GM19099 (cell line): ENCODE results near the gene PPP1CC.

ENCODE experiments used
- POLR2A ChIP-seq: IDR thresholded peaks from 3 replicates; pipeline ENCODE4 v1.6.1; 2011; ENCODE audit warnings: low read depth; ENCODE audit not compliant: insufficient read length; ENCODE audit errors: extremely low read depth

Gene PPP1CC

DNA sequence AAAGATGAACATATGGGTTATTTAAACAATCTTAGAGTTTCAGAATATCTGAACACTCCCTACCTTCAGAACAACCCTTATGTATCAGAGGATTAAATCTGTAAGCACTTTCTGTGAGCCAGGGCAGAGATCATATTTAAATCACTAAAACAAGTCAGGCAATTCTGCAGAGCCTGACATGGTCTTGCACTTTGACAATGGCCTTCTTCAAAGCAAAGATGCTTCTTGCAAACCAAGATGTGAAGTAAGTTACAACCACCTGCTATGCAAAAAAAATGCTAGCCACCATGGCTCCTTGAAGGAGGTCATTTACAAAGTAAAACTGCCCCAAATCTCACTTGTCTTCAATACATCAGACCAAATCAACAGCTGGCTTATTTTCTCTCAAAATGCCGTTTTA lies 3.2 kb downstream of the PPP1CC start:
- no peak for TF ChIP-seq POLR2A

DNA sequence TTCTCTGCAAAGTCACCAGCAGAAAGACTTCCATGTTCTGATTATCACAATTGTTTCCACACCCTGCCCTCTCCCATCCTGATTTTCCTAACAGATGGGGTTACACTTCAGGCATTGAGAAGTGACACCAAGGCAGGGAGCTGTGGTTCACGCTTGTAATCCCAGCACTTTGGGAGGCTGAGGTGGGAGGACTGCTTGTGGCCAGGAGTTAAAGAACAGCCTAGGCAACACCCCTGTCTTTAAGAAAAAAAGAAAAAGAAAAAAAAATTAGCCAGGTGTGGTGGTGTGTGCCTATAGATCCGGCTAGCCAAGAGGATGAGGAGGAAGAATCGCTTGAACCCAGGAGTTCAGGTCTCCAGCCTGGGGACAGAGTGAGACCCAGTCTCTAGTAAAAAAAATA lies 5.2 kb downstream of the PPP1CC start:
- TF ChIP-seq POLR2A = no peak

DNA sequence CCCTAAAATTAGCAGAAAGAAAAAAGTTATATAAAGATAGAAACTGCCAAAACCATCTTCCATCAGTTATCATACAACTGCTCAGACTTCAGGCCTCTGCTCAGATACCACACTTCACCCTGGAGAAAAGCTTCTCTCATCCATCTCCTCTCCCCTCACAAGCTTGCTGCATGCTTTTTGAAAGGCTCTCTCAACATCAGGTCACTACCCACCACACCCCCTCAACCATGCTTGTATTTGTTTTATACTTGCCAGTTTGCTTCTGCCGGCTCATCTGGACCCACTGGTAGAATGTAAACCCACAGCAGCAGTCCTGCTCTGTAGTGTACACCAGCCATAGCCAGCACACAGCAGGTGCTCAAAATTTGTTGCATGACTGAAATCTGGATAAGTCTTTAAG lies 8.8 kb downstream of the PPP1CC start:
- TF ChIP-seq POLR2A = no peak

DNA sequence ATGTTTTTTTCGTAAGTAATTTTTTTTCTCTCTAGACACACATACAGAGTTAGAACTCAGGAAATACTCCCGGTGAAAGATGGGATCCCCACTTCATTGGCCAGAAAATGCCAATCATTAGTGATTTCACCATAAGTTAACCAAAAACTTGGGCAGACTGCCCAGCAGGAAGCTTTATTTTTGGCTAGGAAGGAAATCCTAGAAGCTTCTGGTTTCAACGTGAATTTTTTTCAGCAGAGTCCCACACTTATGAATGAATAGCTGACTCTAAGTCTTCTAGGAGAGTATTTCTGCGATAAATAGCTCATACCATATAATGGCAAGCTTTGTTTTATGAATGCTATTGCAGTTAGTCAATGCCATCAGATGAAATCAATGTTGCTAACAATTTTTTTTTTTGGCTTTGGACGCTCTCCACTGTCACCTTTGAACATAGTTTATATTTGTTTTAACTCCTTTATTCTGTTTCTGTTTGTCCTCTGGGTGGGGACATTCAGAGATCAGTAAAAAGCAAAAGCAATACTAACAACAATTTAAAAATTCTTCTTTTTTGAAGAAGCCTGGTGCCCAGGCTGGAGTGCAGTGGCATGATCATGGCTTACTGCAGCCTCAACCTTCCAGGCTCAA lies 9.5 kb downstream of the PPP1CC start:
- no peak for TF ChIP-seq POLR2A

DNA sequence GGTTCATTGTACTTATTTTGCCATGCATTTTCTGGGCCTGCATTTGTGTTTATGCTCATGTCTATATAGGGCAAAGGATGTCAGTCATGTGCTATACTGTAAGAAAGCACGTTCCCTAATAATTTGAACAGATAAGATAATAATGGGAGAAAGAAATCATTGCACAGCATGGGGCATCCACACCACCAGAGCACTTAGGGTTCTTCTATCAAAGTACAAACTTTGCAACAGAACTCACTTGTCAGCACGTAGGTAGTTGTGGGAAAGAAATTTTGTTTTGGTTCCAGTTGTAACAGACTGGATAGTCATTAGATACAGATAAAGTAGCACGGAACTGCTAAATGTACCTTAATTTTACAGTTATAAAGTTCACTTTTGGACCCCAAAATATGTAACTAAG lies 10.1 kb downstream of the PPP1CC start:
- no peak for TF ChIP-seq POLR2A

DNA sequence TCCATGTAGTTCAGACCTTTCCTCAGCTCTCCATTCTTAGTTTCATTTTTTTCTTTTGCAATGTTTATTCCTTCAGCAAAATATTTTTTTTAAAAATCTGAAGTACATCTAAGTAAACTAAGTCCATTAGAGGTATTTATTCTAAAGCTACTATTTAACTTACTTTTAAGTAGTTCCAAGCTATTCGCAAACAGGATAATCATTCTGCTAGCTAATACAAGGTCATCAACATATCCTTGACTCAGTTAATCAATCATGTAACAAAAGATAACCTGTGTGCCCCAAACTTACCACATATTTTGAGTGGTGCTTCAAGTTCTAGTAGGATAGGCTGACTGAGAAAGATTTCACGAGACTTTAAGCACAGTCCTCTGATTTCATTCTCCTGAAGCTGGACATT lies 11.2 kb downstream of the PPP1CC start:
- TF ChIP-seq POLR2A = no peak

DNA sequence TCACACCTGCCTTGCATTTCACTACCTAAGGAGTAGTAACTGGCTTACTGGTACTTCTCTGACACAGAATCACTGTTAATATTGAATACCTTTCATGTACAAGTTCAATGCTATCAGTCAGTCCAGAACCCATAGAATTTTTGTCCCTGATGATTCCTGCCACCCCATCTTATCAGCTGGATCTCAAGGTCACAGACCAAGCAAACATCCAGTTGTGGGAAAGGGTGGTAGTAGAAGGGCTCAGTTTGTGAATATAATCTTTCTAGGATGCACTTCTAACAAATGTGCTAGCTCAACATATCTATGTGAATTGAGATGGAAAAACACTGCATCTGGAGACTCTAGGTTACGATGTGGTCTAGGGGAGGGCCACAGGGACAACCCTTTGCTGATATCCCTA lies 14.1 kb downstream of the PPP1CC start:
- TF ChIP-seq POLR2A = no peak

DNA sequence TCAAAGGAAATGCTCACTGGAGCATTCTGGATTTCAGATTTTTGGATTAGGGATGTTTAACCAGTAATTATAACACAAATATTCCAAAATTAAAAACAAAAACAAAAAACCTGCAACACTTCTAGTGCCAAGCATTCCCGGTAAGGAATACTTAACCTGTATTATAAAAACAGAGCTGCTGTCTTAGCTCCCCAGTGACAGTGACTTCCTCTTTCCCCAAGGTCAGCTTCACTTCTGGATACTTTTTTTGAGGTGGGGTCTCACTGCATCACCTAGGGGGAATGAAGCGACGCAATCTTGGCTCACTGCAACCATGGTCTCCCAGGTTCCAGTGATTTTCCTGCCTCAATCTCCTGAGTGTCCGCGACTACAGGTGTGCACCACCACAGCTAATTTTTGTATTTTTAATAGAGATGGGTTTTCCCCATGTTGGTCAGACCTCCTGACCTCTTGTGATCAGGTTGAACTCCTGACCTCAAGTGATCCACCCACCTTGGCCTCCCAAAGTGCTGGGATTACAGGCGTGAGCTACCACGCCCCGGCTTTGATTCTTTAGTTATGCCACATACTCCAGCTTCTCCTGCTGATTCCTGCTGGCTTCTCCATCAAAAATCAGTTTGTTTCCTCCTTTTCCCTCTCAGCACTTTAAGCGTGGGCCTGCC lies 15.9 kb downstream of the PPP1CC start:
- no peak for TF ChIP-seq POLR2A

DNA sequence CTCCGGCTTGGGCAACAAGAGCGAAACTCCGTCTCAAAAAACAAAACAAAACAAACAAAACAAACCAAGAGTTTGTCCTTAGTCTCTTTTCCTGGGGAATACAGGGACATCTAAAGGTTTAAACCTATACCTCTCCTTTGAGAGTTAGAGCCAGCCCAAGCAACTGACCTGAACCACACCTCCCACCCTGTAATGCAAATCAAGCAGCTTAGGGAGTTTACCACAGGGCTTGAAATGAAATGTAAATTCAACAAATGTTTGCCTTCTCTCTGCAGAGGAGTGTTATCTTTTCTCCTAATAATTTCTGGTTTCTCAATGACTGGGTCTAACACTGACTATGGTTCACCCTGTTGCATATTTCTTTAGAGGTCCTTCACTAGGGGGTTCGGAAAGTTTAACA lies 16.7 kb downstream of the PPP1CC start:
- no peak for TF ChIP-seq POLR2A

DNA sequence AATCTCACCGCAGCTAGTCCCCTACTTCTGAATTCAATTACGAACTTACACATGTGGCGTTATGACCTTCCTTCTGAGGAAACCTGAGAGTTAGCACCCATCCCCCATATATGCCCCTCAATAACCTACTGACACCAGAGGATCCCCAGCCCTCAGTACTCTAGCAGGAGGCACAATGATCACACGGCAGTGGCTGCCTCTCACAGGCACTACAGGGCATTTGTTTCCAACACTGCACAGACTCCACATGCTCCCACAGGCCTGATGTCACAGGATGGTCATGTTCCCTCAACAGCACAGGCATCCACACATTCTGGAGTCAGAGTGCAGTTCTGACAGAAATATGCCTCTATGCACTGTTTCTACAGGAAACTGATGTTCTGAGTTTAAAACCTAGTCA lies 17.4 kb downstream of the PPP1CC start:
- no peak for TF ChIP-seq POLR2A

DNA sequence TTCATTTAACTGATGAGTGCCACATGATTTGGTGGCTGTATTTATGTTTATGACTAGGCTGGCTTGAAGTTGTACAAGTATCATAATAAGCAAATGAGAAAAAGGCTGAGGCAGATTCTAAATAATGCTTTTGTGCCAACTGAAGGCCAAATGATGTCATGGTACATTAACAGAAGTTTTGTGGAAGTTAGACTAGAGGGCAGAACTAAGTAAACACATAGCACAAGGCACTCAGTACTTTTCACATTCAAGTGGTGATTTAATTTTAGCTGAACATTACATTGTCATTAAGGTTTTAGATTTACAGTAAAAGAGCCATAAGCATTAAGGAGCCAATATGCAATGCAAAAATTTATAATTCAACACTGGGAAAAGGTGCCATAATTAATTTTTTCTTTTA lies 21.1 kb downstream of the PPP1CC start:
- TF ChIP-seq POLR2A = no peak

DNA sequence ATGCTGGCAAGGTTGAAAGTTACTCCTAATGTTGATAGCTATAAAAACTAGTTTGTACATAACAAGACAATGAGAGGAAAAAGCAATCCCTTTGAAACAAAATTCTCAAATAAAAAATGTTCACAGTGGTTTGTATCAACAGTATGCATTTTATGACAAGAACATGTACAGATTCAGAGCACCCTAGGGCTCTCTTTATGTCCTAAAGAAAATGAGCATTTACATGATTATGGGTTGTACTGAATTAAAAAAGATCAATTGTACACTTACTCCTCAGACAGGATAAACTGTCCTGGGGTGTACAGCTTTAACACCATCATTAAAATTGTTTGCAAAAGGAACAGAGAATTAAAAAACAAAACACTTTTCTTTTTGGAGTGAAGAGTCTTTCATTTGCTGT lies 22.2 kb downstream of the PPP1CC start:
- no peak for TF ChIP-seq POLR2A

DNA sequence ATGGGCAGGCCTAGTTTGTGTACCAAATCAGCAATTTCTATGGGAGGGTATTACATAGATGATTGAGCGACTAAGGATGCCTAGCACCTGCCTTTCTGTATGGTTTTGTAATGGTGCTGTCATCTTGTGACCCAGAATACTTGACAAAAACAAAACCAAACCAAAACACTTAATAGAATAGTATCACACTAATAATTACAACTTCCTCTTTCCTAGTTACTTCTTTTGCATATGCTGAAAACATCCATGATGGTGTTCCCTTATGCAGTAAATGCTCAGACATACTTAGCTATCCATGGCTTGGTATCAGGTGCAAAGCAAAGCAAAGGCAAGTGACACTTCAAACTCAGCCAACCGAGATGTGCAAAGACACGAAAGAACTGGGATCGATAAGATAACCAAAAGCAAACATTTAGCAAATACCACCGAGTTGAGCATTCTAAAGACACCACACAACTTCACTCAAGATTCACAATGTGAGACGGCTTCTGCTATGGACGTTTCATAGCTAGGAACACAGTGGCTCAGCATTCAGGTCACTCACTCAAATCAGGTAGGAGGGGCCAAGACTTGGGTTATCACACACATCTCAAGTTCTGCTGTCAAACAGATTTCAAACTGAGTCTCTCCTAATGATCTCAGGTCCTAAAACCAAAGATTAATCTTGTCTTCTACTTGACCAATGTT lies 24.3 kb downstream of the PPP1CC start:
- no peak for TF ChIP-seq POLR2A

DNA sequence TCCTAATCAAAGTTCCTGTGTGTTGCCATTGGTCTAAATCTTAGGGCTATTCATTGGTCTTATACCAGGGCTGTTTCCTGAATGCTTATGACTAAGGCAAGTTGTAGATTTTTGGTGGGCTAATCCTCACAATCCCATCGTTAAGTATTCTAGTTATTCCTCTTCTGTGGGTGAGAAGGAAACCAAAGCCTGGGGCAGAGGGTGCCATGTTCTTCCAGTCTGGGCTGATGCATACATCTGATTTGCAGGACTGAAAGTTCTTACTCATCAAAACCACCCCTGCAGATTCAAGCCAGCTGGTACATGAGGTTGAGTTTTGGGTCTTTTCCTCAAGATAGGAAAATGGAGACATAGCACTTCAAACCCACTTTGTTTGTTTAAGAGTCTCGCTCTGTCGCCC lies 25.7 kb downstream of the PPP1CC start:
- TF ChIP-seq POLR2A = no peak

DNA sequence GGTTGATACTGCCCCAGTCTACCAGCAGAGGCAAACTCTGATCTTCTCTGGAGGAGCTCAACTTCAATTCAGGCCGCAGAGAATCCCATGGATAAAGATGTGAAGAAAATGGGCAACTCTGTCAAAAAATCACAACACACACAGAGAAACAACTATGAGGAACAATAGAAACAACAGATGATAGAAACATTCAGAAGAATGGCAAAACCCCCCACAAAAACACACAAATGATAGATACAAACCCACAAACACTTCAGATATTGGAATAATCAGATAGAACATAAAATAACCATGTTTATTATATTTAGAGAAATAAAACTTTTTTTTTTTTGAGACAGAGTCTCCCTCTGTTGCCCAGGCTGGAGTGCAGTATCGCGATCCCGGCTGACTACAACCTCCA lies 33.8 kb downstream of the PPP1CC start:
- TF ChIP-seq POLR2A = no peak

DNA sequence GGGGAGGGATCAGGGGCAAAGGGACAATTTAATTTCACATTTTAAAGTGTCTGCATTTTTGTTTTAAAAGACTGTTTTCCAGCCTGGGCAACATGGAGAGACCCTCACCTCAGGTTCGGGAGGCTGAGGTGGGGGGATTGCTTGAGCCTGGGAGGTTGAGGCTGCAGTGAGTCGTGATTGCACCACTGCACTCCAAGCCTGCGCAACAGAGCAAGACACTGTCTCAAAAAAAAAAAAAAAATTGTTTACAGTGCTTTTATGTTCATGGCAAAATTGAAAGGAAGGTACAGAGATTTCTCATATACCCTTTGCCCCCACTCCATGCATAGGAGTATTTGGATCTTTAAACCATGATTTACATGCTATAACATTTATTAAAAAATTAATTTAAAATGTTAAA lies 37.4 kb downstream of the PPP1CC start:
- TF ChIP-seq POLR2A = no peak
